Trophoblast cell (in vitro differentiated cells and primary cell): ENCODE results near the gene KRT9.

Source experiments
- DNase-seq, 2 donors: peaks; one replicate each; pipeline ENCODE4 v3.0.0-alpha.2; 2016
- H2AFZ ChIP-seq: 2 replicates; pipeline ENCODE4 v1.6.1; 2013; ENCODE audit warnings: low read length, moderate library complexity, mild to moderate bottlenecking; ENCODE audit not compliant: insufficient read depth, poor library complexity
- H2AK5ac ChIP-seq: 2 replicates; pipeline ENCODE4 v1.6.1; 2013; ENCODE audit warnings: mild to moderate bottlenecking, low read length
- H2BK120ac ChIP-seq: 2 replicates; pipeline ENCODE4 v1.6.1; 2013; ENCODE audit warnings: low read length, mild to moderate bottlenecking, moderate library complexity; ENCODE audit not compliant: insufficient read depth, poor library complexity
- H2BK12ac ChIP-seq: 2 replicates; pipeline ENCODE4 v1.6.1; 2013; ENCODE audit warnings: mild to moderate bottlenecking, low read length, moderate library complexity
- H2BK5ac ChIP-seq: 2 replicates; pipeline ENCODE4 v1.6.1; 2013; ENCODE audit warnings: low read length, low read depth, moderate library complexity, mild to moderate bottlenecking; ENCODE audit not compliant: poor library complexity
- H3K14ac ChIP-seq: 2 replicates; pipeline ENCODE4 v1.6.1; 2013; ENCODE audit warnings: mild to moderate bottlenecking, low read length
- H3K18ac ChIP-seq: 2 replicates; pipeline ENCODE4 v1.6.1; 2013; ENCODE audit warnings: mild to moderate bottlenecking, low read length
- H3K23ac ChIP-seq: 2 replicates; pipeline ENCODE4 v1.6.1; 2013; ENCODE audit warnings: low read length
- H3K27ac ChIP-seq: 2 replicates; pipeline ENCODE4 v1.5.1; 2013; ENCODE audit warnings: low read depth, mild to moderate bottlenecking, inconsistent platforms, low read length, moderate library complexity
- H3K27me3 ChIP-seq: 2 replicates; pipeline ENCODE4 v1.6.1; 2013; ENCODE audit warnings: inconsistent platforms, mild to moderate bottlenecking, low read length, moderate library complexity; ENCODE audit not compliant: insufficient read depth
- H3K36me3 ChIP-seq, 2 experiments: 1 replicate in 1 of 2; 2 replicates in 1 of 2; pipeline ENCODE4 v1.6.1; 2013; ENCODE audit warnings: low read length in 2 of 2, mild to moderate bottlenecking in 2 of 2, moderate library complexity in 1 of 2; ENCODE audit not compliant: insufficient read depth in 2 of 2, control insufficient read depth in 1 of 2
- H3K4ac ChIP-seq: 2 replicates; pipeline ENCODE4 v1.6.1; 2013; ENCODE audit warnings: low read depth, mild to moderate bottlenecking, low read length, moderate library complexity
- H3K4me1 ChIP-seq, 2 experiments: 1 replicate in 1 of 2; 2 replicates in 1 of 2; pipeline ENCODE4 v1.6.1; 2013; ENCODE audit warnings: low read length in 2 of 2, mild to moderate bottlenecking in 2 of 2, moderate library complexity in 1 of 2; ENCODE audit not compliant: insufficient read depth in 2 of 2, control insufficient read depth in 1 of 2
- H3K4me2 ChIP-seq: 2 replicates; pipeline ENCODE4 v1.6.1; 2013; ENCODE audit warnings: inconsistent platforms, mild to moderate bottlenecking, low read length, moderate library complexity
- H3K4me3 ChIP-seq: 2 replicates; pipeline ENCODE4 v1.5.1; 2013; ENCODE audit warnings: mild to moderate bottlenecking, low read depth, low read length, inconsistent platforms
- H3K79me1 ChIP-seq: one replicate; pipeline ENCODE4 v1.6.1; 2013; ENCODE audit warnings: low read length
- H3K79me2 ChIP-seq: 2 replicates; pipeline ENCODE4 v1.6.1; 2013; ENCODE audit warnings: low read length, mild to moderate bottlenecking; ENCODE audit not compliant: control insufficient read depth, insufficient read depth, poor library complexity
- H3K9ac ChIP-seq: 2 replicates; pipeline ENCODE4 v1.6.1; 2013; ENCODE audit warnings: mild to moderate bottlenecking, low read length
- H3K9me3 ChIP-seq: 2 replicates; pipeline ENCODE4 v1.6.1; 2013; ENCODE audit warnings: low read depth, mild to moderate bottlenecking, control low read depth, inconsistent platforms, low read length; ENCODE audit not compliant: insufficient read depth
- H4K12ac ChIP-seq: 2 replicates; pipeline ENCODE4 v1.6.1; 2013; ENCODE audit warnings: low read depth, mild to moderate bottlenecking, low read length, moderate library complexity
- H4K8ac ChIP-seq: 2 replicates; pipeline ENCODE4 v1.6.1; 2013; ENCODE audit warnings: low read depth, mild to moderate bottlenecking, low read length, moderate library complexity
- H4K91ac ChIP-seq: one replicate; pipeline ENCODE4 v1.6.1; 2013; ENCODE audit warnings: low read depth, mild to moderate bottlenecking, low read length, moderate library complexity
- WGBS: extraction: QIAGEN DNeasy Blood & Tissue Kit; methylation state at CpG from one replicate; pipeline ENCODE4 v1.1.7; 2013; ENCODE audit warnings: missing lambda C conversion rate; ENCODE audit not compliant: insufficient read length, insufficient coverage; ENCODE audit errors: extremely low coverage; 5-methylcytosine and 5-hydroxymethylcytosine counted together

Gene KRT9

DNA sequence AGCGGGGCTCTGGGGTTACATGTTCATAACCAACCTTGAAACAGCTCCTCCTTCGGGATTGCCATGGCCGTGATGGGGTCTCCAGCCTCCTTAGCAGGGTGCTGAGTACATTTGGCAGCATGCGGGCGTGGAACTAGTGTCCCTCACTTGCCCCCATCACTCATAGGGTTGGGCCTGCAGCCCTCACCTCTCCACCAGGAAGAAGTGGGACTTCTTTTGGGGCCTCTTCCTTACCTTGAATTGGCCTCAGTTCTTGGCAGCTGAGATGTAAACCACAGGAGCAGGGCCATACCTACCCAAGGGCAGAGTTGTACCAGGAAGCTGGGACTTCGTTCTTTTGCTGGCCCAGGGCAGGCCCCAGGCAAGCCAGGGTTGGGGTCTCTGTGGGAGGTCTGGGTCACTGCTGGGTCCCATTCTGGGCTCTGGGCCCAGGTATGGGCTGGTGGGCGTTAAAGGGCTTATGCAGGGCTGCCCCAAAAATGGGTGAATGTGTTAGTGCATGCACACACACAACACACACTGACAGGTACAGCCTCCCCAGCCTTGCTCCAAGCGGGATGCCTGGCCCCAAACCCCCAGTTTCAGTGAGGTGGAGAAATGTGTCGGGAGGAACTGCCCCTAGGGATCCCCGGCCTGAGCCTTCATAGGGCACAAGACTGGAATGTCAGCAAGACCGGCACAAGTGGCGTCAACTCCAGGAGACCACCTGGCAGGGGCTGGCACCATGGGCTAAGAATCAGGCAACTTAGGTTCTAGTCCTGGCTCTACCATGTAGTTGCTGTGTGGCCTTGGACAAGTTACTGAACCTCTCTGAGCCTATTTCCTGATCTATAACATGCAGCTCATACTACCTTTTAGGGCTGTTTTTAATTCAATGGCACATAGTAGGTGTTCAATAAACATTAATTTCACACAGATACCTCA, 49.3 kb downstream of the KRT9 start:
- WGBS = no CpG with 5 or more reads among the region's 12 CpGs
- no peak overlapping the region for H4K91ac ChIP-seq

DNA sequence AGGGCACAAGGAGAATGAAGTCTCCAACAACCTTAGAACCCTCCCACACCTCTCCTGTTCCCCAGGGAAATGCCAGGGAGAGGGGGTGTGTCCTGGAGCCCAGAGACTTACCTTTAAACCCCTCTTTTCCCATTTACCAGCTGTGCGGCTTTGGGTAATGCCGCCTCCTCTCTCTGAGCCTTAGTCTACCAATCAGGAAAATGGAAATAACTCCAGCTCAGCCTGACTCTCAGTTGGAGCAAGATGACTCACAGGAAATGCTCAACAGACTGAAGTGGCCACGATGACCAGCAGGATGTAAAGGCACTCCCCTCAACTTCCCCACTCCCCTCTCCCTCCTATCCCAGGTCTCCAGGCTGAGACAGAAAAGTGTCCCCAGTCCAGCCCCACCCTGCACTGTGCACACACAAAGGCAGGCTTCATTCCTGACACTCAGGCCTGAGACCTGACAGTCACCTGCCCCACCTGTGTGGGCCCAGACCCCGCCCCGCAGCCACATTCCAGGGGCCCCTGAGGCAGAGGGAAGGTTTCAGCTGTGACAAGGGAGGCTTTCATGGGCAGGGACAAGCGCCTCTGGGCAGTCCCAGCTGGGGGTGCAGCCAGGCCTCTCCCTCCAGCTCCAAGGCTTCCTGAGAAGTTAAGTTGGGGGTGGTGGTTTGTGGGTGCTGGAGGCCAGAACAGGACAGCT, 50.1 kb downstream of the KRT9 start:
- Histone ChIP-seq H2BK120ac (peak overlapping the region; percentile 18), H2BK12ac (peak overlapping the region; percentile 17), H4K91ac (peak overlapping the region; percentile 7), H3K14ac (no peak overlapping the region), H3K36me3 (peaks cover 21 to 29% of the 10 kb centered on the region in 2 experiments), H3K4me2 (peak overlapping the region; percentile 24), H3K23ac (no peak overlapping the region), H3K9ac (no peak overlapping the region), H3K27me3 (no peaks in the 10 kb centered on the region), H3K27ac (peak overlapping the region; percentile 78), H3K79me1 (peaks cover 3% of the 10 kb centered on the region), H3K9me3 (peaks cover 2% of the 10 kb centered on the region), H2AFZ (no peak overlapping the region), H4K12ac (no peak overlapping the region), H3K18ac (peak overlapping the region; percentile 8), H3K4ac (no peak overlapping the region), H3K4me1 (peaks cover 16 to 18% of the 10 kb centered on the region in 2 experiments), H3K4me3 (no peak overlapping the region), H2BK5ac (no peak overlapping the region), H2AK5ac (peak overlapping the region; percentile 1), H4K8ac (peak overlapping the region; percentile 8), H3K79me2 (peaks cover 1% of the 10 kb centered on the region)
- DNase-seq = peak; percentile 89 to 93
- no CpG with 5 or more reads among the region's 6 CpGs for WGBS

More for the DNA sequence above, 49.3 kb downstream of the KRT9 start:
- H3K79me1 ChIP-seq = peaks cover 8% of the 10 kb centered on the region
- H4K8ac ChIP-seq = peak overlapping the region; percentile 8
- no peak overlapping the region for H3K23ac ChIP-seq
- no peak overlapping the region for H3K4me3 ChIP-seq
- H3K9ac ChIP-seq = no peak overlapping the region
- no peaks in the 10 kb centered on the region for H3K27me3 ChIP-seq
- H2BK5ac ChIP-seq = peak overlapping the region; percentile 4
- peaks cover 24 to 29% of the 10 kb centered on the region in 2 experiments for H3K36me3 ChIP-seq
- peak; percentile 78 to 79 for DNase-seq
- H3K79me2 ChIP-seq = peaks cover 9% of the 10 kb centered on the region
- H2BK120ac ChIP-seq = peak overlapping the region; percentile 18
- peaks cover 2% of the 10 kb centered on the region for H3K9me3 ChIP-seq
- peak overlapping the region; percentile 1 for H2AK5ac ChIP-seq
- no peak overlapping the region for H2AFZ ChIP-seq
- H4K12ac ChIP-seq = no peak overlapping the region
- peak overlapping the region; percentile 78 for H3K27ac ChIP-seq
- H3K4me2 ChIP-seq = peak overlapping the region; percentile 24
- no peak overlapping the region for H3K4ac ChIP-seq
- H3K4me1 ChIP-seq = peaks cover 16 to 22% of the 10 kb centered on the region in 2 experiments
- H3K18ac ChIP-seq = peak overlapping the region; percentile 8
- peak overlapping the region; percentile 25 for H2BK12ac ChIP-seq
- no peak overlapping the region for H3K14ac ChIP-seq

DNA sequence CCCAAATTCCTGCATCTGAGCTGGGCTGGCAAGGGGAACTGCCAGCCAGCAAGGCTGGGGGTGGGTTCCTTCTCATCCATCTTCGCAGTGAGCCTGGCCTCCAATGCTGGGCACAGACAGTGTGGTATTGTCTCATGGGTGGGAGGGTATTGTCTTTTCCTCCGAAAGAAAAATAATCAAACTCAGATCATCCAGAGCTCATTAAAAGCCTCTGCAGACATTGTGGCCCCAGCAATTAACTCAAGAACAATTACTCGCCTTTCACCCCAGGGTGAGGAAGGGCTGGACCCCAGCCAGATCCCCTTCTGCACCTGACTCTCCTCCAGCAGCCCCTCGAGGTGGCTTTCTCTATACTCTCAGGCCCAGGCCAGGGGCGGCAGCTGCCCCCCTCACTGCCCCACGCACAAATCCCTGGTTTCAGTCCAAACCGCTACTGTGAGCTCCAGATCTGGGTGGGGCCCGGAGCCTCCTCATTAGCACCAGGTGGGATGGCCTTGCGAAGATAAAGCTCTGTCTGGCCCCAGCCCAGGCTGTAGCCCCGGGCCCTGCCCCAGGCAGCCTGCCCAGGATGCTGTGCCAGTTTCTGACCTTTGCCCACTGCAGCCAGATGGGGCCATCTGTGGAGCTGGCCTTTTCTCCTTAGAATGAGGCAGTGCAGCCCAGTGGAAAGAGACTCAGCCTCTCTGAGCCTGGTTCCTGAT, 50.9 kb downstream of the KRT9 start:
- WGBS = no CpG with 5 or more reads among the region's 10 CpGs
- Histone ChIP-seq H2BK5ac (no peak overlapping the region), H4K8ac (no peak overlapping the region), H3K27me3 (no peaks in the 10 kb centered on the region), H3K18ac (no peak overlapping the region), H3K36me3 (peaks cover 20 to 29% of the 10 kb centered on the region in 2 experiments), H3K79me1 (peaks cover 3% of the 10 kb centered on the region), H3K23ac (no peak overlapping the region), H2BK12ac (peak overlapping the region; percentile 17), H3K4me3 (peak overlapping the region; percentile 9), H3K4me1 (peaks cover 16 to 17% of the 10 kb centered on the region in 2 experiments), H3K27ac (no peak overlapping the region), H3K4ac (no peak overlapping the region), H3K9me3 (peaks cover 2% of the 10 kb centered on the region), H3K79me2 (no peaks in the 10 kb centered on the region), H4K91ac (no peak overlapping the region), H4K12ac (no peak overlapping the region), H3K14ac (no peak overlapping the region), H3K9ac (no peak overlapping the region), H2AFZ (no peak overlapping the region), H2AK5ac (no peak overlapping the region), H2BK120ac (no peak overlapping the region), H3K4me2 (no peak overlapping the region)
- DNase-seq = peak in 1 of 2 donors; percentile 51
